ENCODE measurements around the gene GNAI1. TPM values are rescaled to one million over a fixed set of nuclear protein-coding genes. Genes with fewer than 3 reads are reported as not detected.

Gene GNAI1
- total RNA-seq (10 to 100 TPM; 17.9 to 20.7 TPM), polyA plus RNA-seq (10 to 100 TPM; 10.3 to 14.0 TPM)
- long read RNA-seq, donor 1, full-length matches to known transcripts: 35 of 40 reads
- long read RNA-seq, donor 1, partial matches to known transcripts: 4 of 40 reads
- long read RNA-seq, donor 1, other reads (novel, unspliced or antisense): 1 of 40 reads
- long read RNA-seq, donor 2, full-length matches to known transcripts: 12 of 18 reads
- long read RNA-seq, donor 2, partial matches to known transcripts: 2 of 18 reads
- long read RNA-seq, donor 2, other reads (novel, unspliced or antisense): 4 of 18 reads

DNA sequence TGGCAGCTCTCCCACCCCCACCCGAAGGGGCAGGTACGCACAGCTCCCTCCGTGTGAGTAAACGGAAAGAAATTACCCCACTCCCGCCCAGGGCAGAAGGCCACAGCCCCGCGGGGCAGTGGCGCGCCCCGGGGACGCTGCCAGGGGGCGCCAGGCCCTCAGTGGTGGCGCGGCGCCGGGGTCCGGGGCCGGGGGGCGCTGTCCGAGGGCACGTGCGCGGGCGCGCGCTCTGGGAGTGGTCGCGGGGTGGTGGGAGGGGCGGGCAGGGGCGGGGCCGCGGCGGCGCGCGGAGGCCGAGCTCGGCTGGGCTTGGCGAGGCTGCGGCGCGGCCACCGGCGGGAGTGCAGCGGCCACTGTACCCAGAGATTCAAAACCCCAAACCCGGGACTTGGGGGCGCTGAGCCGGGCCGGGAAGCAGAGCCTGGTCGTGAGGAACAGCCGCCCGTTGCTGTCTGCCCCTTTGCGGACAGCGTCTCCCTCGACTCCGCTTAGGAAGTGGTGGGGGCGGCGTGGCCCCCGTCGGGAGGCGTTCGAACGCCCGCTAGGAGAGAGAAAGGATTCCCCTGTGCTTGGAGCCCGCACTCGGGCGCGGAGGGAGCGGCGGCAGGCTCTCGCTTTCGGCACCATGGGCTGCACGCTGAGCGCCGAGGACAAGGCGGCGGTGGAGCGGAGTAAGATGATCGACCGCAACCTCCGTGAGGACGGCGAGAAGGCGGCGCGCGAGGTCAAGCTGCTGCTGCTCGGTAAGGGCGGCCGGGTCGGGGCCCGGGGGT is at the start of gene GNAI1:
Gene GNAI1, plus strand, starts transcription at position 296 of the 773 bp plus-strand sequence. Its CDS starts 330 bp downstream, at position 626.
- peaks cover 0 to 2% of the 10 kb centered on the region in 2 donors for H3K4me1 ChIP-seq (ENCODE audit: control insufficient read depth in 1 of 2, insufficient read depth in 2 of 2, low read length in 2 of 2)
- DNase-seq: peak; percentile 79 to 93
- WGBS, 2 donors: 1% methylated on average over 71 to 92 of the region's 92 CpGs

DNA sequence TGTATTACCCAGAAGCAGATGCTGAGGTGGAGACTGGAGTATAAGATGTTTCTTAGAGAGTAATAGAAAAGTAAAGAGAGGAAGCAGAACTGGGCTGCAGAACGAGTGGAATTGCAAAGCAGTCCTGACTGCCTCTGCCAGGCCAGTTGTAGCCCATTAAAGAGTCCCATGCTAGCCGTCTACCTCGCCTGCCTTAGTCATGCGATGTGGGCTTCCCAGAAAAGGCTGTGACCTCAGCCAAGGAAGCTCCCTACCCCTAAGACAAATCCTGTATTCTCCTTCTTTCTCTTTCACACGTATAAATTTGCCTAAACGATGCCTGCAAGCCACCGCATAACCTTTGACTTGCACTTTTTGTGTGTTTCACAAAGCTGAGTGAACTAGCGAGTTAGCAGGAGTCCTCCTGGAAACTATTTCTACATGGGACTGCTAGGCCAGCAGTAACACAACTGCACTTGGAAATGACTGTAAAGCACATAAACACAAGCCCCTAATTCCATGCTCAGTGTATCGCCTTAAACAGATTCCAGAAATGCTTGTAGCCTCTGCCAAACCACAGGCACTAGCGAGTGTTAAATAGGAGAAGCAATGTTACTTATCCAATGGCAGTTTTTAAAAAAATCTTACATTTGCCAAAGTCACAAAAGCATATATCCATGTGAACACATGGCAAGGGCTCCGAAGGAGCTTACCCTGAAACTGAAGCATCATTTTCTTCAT is 47.4 kb upstream of the GNAI1 start:
- intact Hi-C loops (cut with DNase I): no loop called here
- DNase-seq (no peak), ATAC-seq (ENCODE audit: low FRiP score) (no peak)
- Histone ChIP-seq H3K36me3 (ENCODE audit: control insufficient read depth in 1 of 2, insufficient read depth in 2 of 2, low read length in 1 of 2) (no peaks in the 10 kb centered on the region), H3K4me1 (ENCODE audit: control insufficient read depth in 1 of 2, insufficient read depth in 2 of 2, low read length in 2 of 2) (no peaks in the 10 kb centered on the region), H3K4me3 (ENCODE audit: low read length in 2 of 2) (no peak overlapping the region), H3K27me3 (ENCODE audit: control insufficient read depth in 1 of 2, insufficient read depth in 2 of 2, low read length in 1 of 2) (no peaks in the 10 kb centered on the region), H3K27ac (ENCODE audit: low read depth in 1 of 2, low read length in 2 of 2) (no peak overlapping the region), H3K9me3 (ENCODE audit: control insufficient read depth, low read length) (no peaks in the 10 kb centered on the region)
- WGBS, 2 donors: 67 to 75% methylated on average over 11 of the region's 11 CpGs

More for the DNA sequence above, at the start of gene GNAI1:
- no peaks in the 10 kb centered on the region for H3K27me3 ChIP-seq (ENCODE audit: control insufficient read depth in 1 of 2, insufficient read depth in 2 of 2, low read length in 1 of 2)
- H3K4me3 ChIP-seq (ENCODE audit: low read length in 2 of 2): peak within 1 kb of the TSS; percentile 84 to 97
- peak; percentile 89 for ATAC-seq (ENCODE audit: low FRiP score)
- H3K27ac ChIP-seq (ENCODE audit: low read depth in 1 of 2, low read length in 2 of 2): peak within 1 kb of the TSS; percentile 48 to 62
- H3K36me3 ChIP-seq (ENCODE audit: control insufficient read depth in 1 of 2, insufficient read depth in 2 of 2, low read length in 1 of 2): no peaks in the 10 kb centered on the region
- intact Hi-C loops (cut with DNase I): loop anchor here in 1 of 2 donors (10.0 kb wide), 1 partner anchor 250 kb away; no protein-coding TSS in a partner anchor
- no peaks in the 10 kb centered on the region for H3K9me3 ChIP-seq (ENCODE audit: control insufficient read depth, low read length)

DNA sequence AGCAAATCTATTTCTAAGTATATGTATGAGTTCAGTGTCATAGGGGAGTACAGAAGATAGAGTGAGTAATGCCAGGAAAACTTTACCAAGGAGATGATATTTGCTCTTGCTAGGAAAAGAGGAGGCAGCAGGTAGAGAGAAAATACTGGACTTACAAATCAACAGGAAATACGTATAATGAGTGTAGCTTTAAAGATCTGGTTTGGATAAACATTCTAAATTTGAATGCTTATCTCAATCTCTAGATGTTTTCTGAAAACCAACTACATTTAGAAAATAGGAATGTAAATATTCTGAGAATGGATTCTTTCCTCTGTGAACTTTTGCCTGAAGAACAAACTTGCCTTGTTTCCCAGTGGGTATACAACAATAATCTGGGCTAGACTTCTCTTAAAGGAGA is 46.9 kb upstream of the GNAI1 start:
- H3K9me3 ChIP-seq (ENCODE audit: control insufficient read depth, low read length): no peaks in the 10 kb centered on the region
- intact Hi-C loops (cut with DNase I): no loop called here
- H3K27me3 ChIP-seq (ENCODE audit: control insufficient read depth in 1 of 2, insufficient read depth in 2 of 2, low read length in 1 of 2): no peaks in the 10 kb centered on the region
- H3K36me3 ChIP-seq (ENCODE audit: control insufficient read depth in 1 of 2, insufficient read depth in 2 of 2, low read length in 1 of 2): no peaks in the 10 kb centered on the region
- no peak for ATAC-seq (ENCODE audit: low FRiP score)
- no peak overlapping the region for H3K4me3 ChIP-seq (ENCODE audit: low read length in 2 of 2)
- no peak for DNase-seq
- no peak overlapping the region for H3K27ac ChIP-seq (ENCODE audit: low read depth in 1 of 2, low read length in 2 of 2)
- no peaks in the 10 kb centered on the region for H3K4me1 ChIP-seq (ENCODE audit: control insufficient read depth in 1 of 2, insufficient read depth in 2 of 2, low read length in 2 of 2)
- 8 to 26% methylated on average over 1 of the region's 1 CpG for WGBS, 2 donors

GRCh38 chr7:80088705-80089104 is 45.9 kb upstream of the GNAI1 start:
- DNase-seq (no peak), ATAC-seq (ENCODE audit: low FRiP score) (no peak)
- Histone ChIP-seq H3K27ac (ENCODE audit: low read depth in 1 of 2, low read length in 2 of 2) (no peak overlapping the region), H3K27me3 (ENCODE audit: control insufficient read depth in 1 of 2, insufficient read depth in 2 of 2, low read length in 1 of 2) (no peaks in the 10 kb centered on the region), H3K4me3 (ENCODE audit: low read length in 2 of 2) (no peak overlapping the region), H3K9me3 (ENCODE audit: control insufficient read depth, low read length) (no peaks in the 10 kb centered on the region), H3K4me1 (ENCODE audit: control insufficient read depth in 1 of 2, insufficient read depth in 2 of 2, low read length in 2 of 2) (no peaks in the 10 kb centered on the region), H3K36me3 (ENCODE audit: control insufficient read depth in 1 of 2, insufficient read depth in 2 of 2, low read length in 1 of 2) (no peaks in the 10 kb centered on the region)
- intact Hi-C loops (cut with DNase I): no loop called here
- WGBS, 2 donors: 68% methylated on average over 2 of the region's 2 CpGs

GRCh38 chr7:80089366-80089765 is 45.3 kb upstream of the GNAI1 start:
- no peak for ATAC-seq (ENCODE audit: low FRiP score)
- H3K36me3 ChIP-seq (ENCODE audit: control insufficient read depth in 1 of 2, insufficient read depth in 2 of 2, low read length in 1 of 2): no peaks in the 10 kb centered on the region
- no peak overlapping the region for H3K4me3 ChIP-seq (ENCODE audit: low read length in 2 of 2)
- no peak overlapping the region for H3K27ac ChIP-seq (ENCODE audit: low read depth in 1 of 2, low read length in 2 of 2)
- intact Hi-C loops (cut with DNase I): no loop called here
- WGBS, 2 donors: 75 to 84% methylated on average over 1 of the region's 1 CpG
- DNase-seq: no peak
- no peaks in the 10 kb centered on the region for H3K27me3 ChIP-seq (ENCODE audit: control insufficient read depth in 1 of 2, insufficient read depth in 2 of 2, low read length in 1 of 2)
- no peaks in the 10 kb centered on the region for H3K4me1 ChIP-seq (ENCODE audit: control insufficient read depth in 1 of 2, insufficient read depth in 2 of 2, low read length in 2 of 2)
- H3K9me3 ChIP-seq (ENCODE audit: control insufficient read depth, low read length): no peaks in the 10 kb centered on the region

GRCh38 chr7:80093349-80093748 is 41.3 kb upstream of the GNAI1 start:
- Histone ChIP-seq H3K9me3 (ENCODE audit: control insufficient read depth, low read length) (no peaks in the 10 kb centered on the region), H3K36me3 (ENCODE audit: control insufficient read depth in 1 of 2, insufficient read depth in 2 of 2, low read length in 1 of 2) (no peaks in the 10 kb centered on the region), H3K27ac (ENCODE audit: low read depth in 1 of 2, low read length in 2 of 2) (no peak overlapping the region), H3K27me3 (ENCODE audit: control insufficient read depth in 1 of 2, insufficient read depth in 2 of 2, low read length in 1 of 2) (no peaks in the 10 kb centered on the region), H3K4me3 (ENCODE audit: low read length in 2 of 2) (no peak overlapping the region), H3K4me1 (ENCODE audit: control insufficient read depth in 1 of 2, insufficient read depth in 2 of 2, low read length in 2 of 2) (no peaks in the 10 kb centered on the region)
- DNase-seq (no peak), ATAC-seq (ENCODE audit: low FRiP score) (no peak)
- intact Hi-C loops (cut with DNase I): no loop called here
- 48 to 53% methylated on average over 2 of the region's 2 CpGs for WGBS, 2 donors

DNA sequence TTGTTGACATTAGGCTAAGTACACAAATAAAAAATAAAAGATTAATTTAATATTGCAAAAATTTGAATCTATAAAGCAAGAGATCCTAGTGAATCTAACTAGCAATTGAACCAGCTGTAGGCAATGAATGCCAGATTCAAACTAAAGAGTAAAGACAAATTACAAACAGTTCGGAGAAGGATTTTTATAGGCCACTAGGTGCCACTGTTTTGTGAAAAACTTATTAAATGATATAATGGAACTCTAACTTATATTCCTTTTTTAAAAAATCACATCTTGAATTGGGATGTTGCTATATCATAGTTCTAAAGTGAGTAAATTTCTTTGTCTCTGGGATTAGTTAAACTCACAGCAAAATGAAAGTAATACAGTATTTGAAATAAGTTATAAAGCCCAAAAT is 39.1 kb upstream of the GNAI1 start:
- Histone ChIP-seq H3K27me3 (ENCODE audit: control insufficient read depth in 1 of 2, insufficient read depth in 2 of 2, low read length in 1 of 2) (no peaks in the 10 kb centered on the region), H3K4me1 (ENCODE audit: control insufficient read depth in 1 of 2, insufficient read depth in 2 of 2, low read length in 2 of 2) (no peaks in the 10 kb centered on the region), H3K36me3 (ENCODE audit: control insufficient read depth in 1 of 2, insufficient read depth in 2 of 2, low read length in 1 of 2) (no peaks in the 10 kb centered on the region), H3K9me3 (ENCODE audit: control insufficient read depth, low read length) (no peaks in the 10 kb centered on the region), H3K27ac (ENCODE audit: low read depth in 1 of 2, low read length in 2 of 2) (no peak overlapping the region), H3K4me3 (ENCODE audit: low read length in 2 of 2) (no peak overlapping the region)
- 4 to 7% methylated on average over 1 of the region's 1 CpG for WGBS, 2 donors
- DNase-seq (no peak), ATAC-seq (ENCODE audit: low FRiP score) (no peak)
- intact Hi-C loops (cut with DNase I): loop anchor here (5.0 kb wide), 1 partner anchor 297 kb away; no protein-coding TSS in a partner anchor

GRCh38 chr7:80097756-80098155 is 36.9 kb upstream of the GNAI1 start:
- Histone ChIP-seq H3K27me3 (ENCODE audit: control insufficient read depth in 1 of 2, insufficient read depth in 2 of 2, low read length in 1 of 2) (no peaks in the 10 kb centered on the region), H3K9me3 (ENCODE audit: control insufficient read depth, low read length) (peaks cover 2% of the 10 kb centered on the region), H3K36me3 (ENCODE audit: control insufficient read depth in 1 of 2, insufficient read depth in 2 of 2, low read length in 1 of 2) (no peaks in the 10 kb centered on the region), H3K4me3 (ENCODE audit: low read length in 2 of 2) (no peak overlapping the region), H3K4me1 (ENCODE audit: control insufficient read depth in 1 of 2, insufficient read depth in 2 of 2, low read length in 2 of 2) (no peaks in the 10 kb centered on the region), H3K27ac (ENCODE audit: low read depth in 1 of 2, low read length in 2 of 2) (no peak overlapping the region)
- WGBS, 2 donors: 92 to 95% methylated on average over 2 of the region's 2 CpGs
- intact Hi-C loops (cut with DNase I): loop anchor here (2.0 to 5.0 kb wide), 2 partner anchors 295 to 355 kb away; no protein-coding TSS in a partner anchor
- ATAC-seq (ENCODE audit: low FRiP score): no peak
- no peak for DNase-seq

Data from aorta (tissue), 5 donors.